GM12875 (cell line): ENCODE measurements around the gene PPM1D.

ENCODE experiments used
- H3K4me3 ChIP-seq: one replicate; pipeline ENCODE4 v1.5.1; 2011; ENCODE audit warnings: low read depth, low read length, control low read depth
- CTCF ChIP-seq: IDR thresholded peaks from 2 replicates; pipeline ENCODE4 v1.5.1; 2011; ENCODE audit warnings: low read depth, mild to moderate bottlenecking, control low read depth, inconsistent platforms, low read length, moderate library complexity, borderline replicate concordance; ENCODE audit not compliant: insufficient read depth

Gene PPM1D

GRCh38 chr17:60615108-60615507 is 15.1 kb downstream of the PPM1D start:
- no peak overlapping the region for H3K4me3 ChIP-seq
- no peak for TF ChIP-seq CTCF

- no peak overlapping the region for H3K4me3 ChIP-seq
- TF ChIP-seq CTCF: no peak
Measured at GRCh38 chr17:60615840-60616239, 15.8 kb downstream of the PPM1D start.

- no peak for TF ChIP-seq CTCF
- no peak overlapping the region for H3K4me3 ChIP-seq
Measured at GRCh38 chr17:60618080-60618479, 18.1 kb downstream of the PPM1D start.

GRCh38 chr17:60618854-60619526 is 19.0 kb downstream of the PPM1D start:
- H3K4me3 ChIP-seq: no peak overlapping the region
- TF ChIP-seq CTCF: no peak

- H3K4me3 ChIP-seq: no peak overlapping the region
- TF ChIP-seq CTCF: no peak
Measured at GRCh38 chr17:60622961-60623360, 23.0 kb downstream of the PPM1D start.

- TF ChIP-seq CTCF: no peak
- no peak overlapping the region for H3K4me3 ChIP-seq
Measured at GRCh38 chr17:60623415-60623814, 23.4 kb downstream of the PPM1D start.

- H3K4me3 ChIP-seq: no peak overlapping the region
- TF ChIP-seq CTCF: no peak
Measured at GRCh38 chr17:60627124-60627523, 27.1 kb downstream of the PPM1D start.
